ENCODE data around the gene BMP2. TPM values are rescaled to one million over a fixed set of nuclear protein-coding genes. Genes with fewer than 3 reads are reported as not detected.

BMP2 gene
- total RNA-seq (ENCODE audit: low replicate concordance) = 3.8 and 5.0 TPM in 2 replicates

DNA sequence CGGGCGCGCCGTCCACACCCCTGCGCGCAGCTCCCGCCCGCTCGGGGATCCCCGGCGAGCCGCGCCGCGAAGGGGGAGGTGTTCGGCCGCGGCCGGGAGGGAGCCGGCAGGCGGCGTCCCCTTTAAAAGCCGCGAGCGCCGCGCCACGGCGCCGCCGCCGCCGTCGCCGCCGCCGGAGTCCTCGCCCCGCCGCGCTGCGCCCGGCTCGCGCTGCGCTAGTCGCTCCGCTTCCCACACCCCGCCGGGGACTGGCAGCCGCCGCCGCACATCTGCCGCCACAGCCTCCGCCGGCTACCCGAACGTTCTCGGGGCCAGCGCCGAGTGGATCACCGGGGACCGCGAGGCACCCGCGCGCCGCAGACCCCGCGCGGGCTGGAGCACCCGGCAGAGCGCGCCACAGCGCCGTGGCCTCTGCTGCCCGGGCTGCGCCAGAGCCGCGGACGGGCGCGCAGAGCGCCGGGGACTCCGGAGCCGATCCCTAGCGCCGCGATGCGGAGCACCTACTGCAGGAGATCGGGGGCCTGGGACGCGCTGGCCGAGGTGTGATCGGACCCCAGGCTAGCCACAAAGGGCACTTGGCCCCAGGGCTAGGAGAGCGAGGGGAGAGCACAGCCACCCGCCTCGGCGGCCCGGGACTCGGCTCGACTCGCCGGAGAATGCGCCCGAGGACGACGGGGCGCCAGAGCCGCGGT, at the start of gene BMP2:
Gene BMP2, plus strand, starts transcription at position 151 of the 692 bp plus-strand sequence. CDS start 2,441 bp downstream, outside the sequence.

